GM23248 (cell line): ENCODE results near the gene PPP2R2B.

Experiments
- EZH2 ChIP-seq: fragments of 200-600 bp; sonication (generic); IDR thresholded peaks from 2 replicates; pipeline ENCODE4 v1.6.1; 2018; ENCODE audit warnings: antibody characterized with exemption, mild to moderate bottlenecking; ENCODE audit not compliant: insufficient read depth, poor library complexity, severe bottlenecking
- EZH2phosphoT487 ChIP-seq: fragments of 200-600 bp; sonication (generic); IDR thresholded peaks from 2 replicates; pipeline ENCODE4 v1.6.1; 2018; ENCODE audit warnings: antibody characterized with exemption, moderate library complexity, mild to moderate bottlenecking, low read depth; ENCODE audit not compliant: insufficient read depth

- TF ChIP-seq EZH2 (no peak), EZH2phosphoT487 (no peak)
Measured at GRCh38 chr5:146632620-146633322, 245.8 kb downstream of the PPP2R2B start.
